Body of pancreas (tissue), 4 donors: ENCODE data around the gene C10orf143. TPM values are rescaled to one million over a fixed set of nuclear protein-coding genes. Genes with fewer than 3 reads are reported as not detected.
"Not testable (repeated sequence)": the region's sequence is repeated elsewhere in the genome, so short reads cannot be mapped to it uniquely, and the experiment has no call there.

Experiments used
- ATAC-seq: fragments of 150-250 bp; one replicate; pipeline ENCODE4 v1.9.1; 2016
- DNase-seq, 4 donors: peaks; one replicate each; pipeline ENCODE4 v3.0.0-alpha.2; 2019
- H3K27ac ChIP-seq, 4 donors: fragments of 200-600 bp; sonication (generic); 1 replicate in 3 of 4; 2 replicates in 1 of 4; pipeline versions ENCODE4 v1.5.1 to v1.6.1; 2016 to 2019; ENCODE audit warnings: mild to moderate bottlenecking in 1 of 4, mixed read lengths in 1 of 4, moderate library complexity in 1 of 4
- H3K27me3 ChIP-seq, 2 donors: fragments of 200-600 bp; sonication (generic); one replicate each; pipeline ENCODE4 v1.6.0; 2016; ENCODE audit warnings: mild to moderate bottlenecking in 1 of 2
- H3K36me3 ChIP-seq, 2 donors: fragments of 200-600 bp; sonication (generic); replicated peaks in 1 of 2; 2 replicates each; pipeline ENCODE4 v1.5.1; 2016; ENCODE audit warnings: low read depth in 2 of 2; ENCODE audit not compliant: insufficient read depth in 1 of 2
- H3K4me1 ChIP-seq: fragments of 200-600 bp; sonication (generic); one replicate; pipeline ENCODE4 v1.6.0; 2016
- H3K4me3 ChIP-seq, 2 donors: fragments of 200-600 bp; sonication (generic); 1 replicate in 1 of 2; 2 replicates in 1 of 2; pipeline ENCODE4 v1.5.1; 2016 to 2019
- H3K9me3 ChIP-seq, 3 donors: fragments of 200-600 bp; sonication (generic); 1 replicate in 2 of 3; 2 replicates in 1 of 3; pipeline ENCODE4 v1.5.1; 2016
- POLR2A ChIP-seq, 3 donors: fragments of 450-650 bp; IDR thresholded peaks; one replicate each; pipeline ENCODE4 v1.6.1; 2016; ENCODE audit warnings: antibody characterized with exemption in 3 of 3, mild to moderate bottlenecking in 2 of 3
- WGBS, 2 donors: methylation state at CpG; one replicate each; pipeline ENCODE4 v1.1.5; 2017; 5-methylcytosine and 5-hydroxymethylcytosine counted together
- intact Hi-C: fragments of 100-400 bp; cut with DNase I; formaldehyde crosslinking; loops from one replicate; pipeline ENCODE4 v1.15.1; 2023
- total RNA-seq, 2 donors: library from RNA; depleted of rRNA; stranded (reverse); fragments of >200 nt; gene quantifications; one replicate each; pipeline ENCODE4 v1.1.0, GENCODE V29; 2016
- TF ChIP-seq, protein P1 (sequence below), 7 experiments: fragments of 450-650 bp in 4 of 7; fragments of 200-600 bp in 3 of 7; sonication (generic) in 3 of 7; IDR thresholded peaks; one replicate each; pipeline ENCODE4 v1.5.1; 2016 to 2019; ENCODE audit warnings: antibody characterized with exemption in 7 of 7

Gene C10orf143
- total RNA-seq, 2 donors from 2014 or later, result 1.3 to 3.3 TPM

GRCh38 chr10:130111113-130111851, 652 bp upstream of the C10orf143 start:
- ATAC-seq, result peak; percentile 88
- 0 to 2% methylated on average over 12 to 49 of the region's 49 CpGs for WGBS, 2 donors
- intact Hi-C loops, result no loop called here

GRCh38 chr10:130109796-130110245, 809 bp downstream of the C10orf143 start:
- peak; percentile 85 to 88 (median 86) for DNase-seq
- Histone ChIP-seq H3K9me3 (no peaks in the 10 kb centered on the region), H3K4me3 (peak overlapping the region; percentile 46 to 47), H3K27ac (peak overlapping the region; percentile 80 to 94 (median 92)), H3K36me3 (no peaks in the 10 kb centered on the region), H3K27me3 (no peaks in the 10 kb centered on the region), H3K4me1 (peaks cover 29% of the 10 kb centered on the region)
- WGBS, 2 donors, result 2 to 4% methylated on average over 9 of the region's 9 CpGs
- intact Hi-C loops, result no loop called here
- ATAC-seq, result peak; percentile 38
- TF ChIP-seq POLR2A (IDR thresholded peaks at IDR 0.05), result no peak
- TF ChIP-seq, protein P1, sequence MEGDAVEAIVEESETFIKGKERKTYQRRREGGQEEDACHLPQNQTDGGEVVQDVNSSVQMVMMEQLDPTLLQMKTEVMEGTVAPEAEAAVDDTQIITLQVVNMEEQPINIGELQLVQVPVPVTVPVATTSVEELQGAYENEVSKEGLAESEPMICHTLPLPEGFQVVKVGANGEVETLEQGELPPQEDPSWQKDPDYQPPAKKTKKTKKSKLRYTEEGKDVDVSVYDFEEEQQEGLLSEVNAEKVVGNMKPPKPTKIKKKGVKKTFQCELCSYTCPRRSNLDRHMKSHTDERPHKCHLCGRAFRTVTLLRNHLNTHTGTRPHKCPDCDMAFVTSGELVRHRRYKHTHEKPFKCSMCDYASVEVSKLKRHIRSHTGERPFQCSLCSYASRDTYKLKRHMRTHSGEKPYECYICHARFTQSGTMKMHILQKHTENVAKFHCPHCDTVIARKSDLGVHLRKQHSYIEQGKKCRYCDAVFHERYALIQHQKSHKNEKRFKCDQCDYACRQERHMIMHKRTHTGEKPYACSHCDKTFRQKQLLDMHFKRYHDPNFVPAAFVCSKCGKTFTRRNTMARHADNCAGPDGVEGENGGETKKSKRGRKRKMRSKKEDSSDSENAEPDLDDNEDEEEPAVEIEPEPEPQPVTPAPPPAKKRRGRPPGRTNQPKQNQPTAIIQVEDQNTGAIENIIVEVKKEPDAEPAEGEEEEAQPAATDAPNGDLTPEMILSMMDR (IDR thresholded peaks at IDR 0.05), result peak; percentile 63 to 91 (median 79)

More at GRCh38 chr10:130111113-130111851, 652 bp upstream of the C10orf143 start:
- Histone ChIP-seq H3K4me1 (peaks cover 29% of the 10 kb centered on the region), H3K9me3 (no peaks in the 10 kb centered on the region), H3K27me3 (no peaks in the 10 kb centered on the region), H3K36me3 (no peaks in the 10 kb centered on the region), H3K4me3 (peak overlapping the region; percentile 46 to 47), H3K27ac (peak overlapping the region; percentile 80 to 94 (median 92))
- TF ChIP-seq, protein P1 (IDR thresholded peaks at IDR 0.05), result no peak
- TF ChIP-seq POLR2A (IDR thresholded peaks at IDR 0.05), result peak; percentile 23 to 66 (median 61)
- peak; percentile 95 to 98 (median 96) for DNase-seq

DNA sequence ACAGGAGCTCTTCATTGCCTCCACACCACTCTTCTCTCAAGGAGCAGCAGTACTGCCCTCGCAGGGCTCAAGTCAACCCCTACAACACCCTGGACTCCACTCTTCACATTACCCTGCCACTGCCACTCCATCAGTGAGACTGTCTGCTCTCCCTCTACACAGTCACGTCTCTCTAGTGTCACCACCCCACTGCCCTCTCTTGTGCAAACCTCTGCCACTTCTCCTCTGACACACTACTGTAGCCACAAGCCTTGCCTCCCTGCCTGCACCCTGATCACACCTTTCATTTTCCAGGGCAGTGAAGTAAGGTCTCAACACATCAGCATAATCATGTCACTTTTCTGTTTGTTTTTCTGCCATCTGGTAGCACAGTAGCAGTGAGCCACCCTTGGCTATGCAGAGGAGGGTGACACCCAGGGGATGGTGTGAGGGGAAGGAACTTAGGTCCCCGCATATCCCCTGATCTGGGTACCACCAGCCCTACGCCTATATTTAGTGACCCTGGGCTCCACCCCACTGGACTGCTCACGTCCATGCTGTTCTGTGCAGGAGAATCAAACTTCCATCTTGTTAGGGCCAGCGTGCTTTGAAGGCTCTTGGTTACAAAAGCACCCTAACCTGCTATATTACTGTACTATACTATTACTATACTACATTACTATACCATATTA, 1.6 kb downstream of the C10orf143 start:
- no peaks in the 10 kb centered on the region for H3K27me3 ChIP-seq
- no peaks in the 10 kb centered on the region for H3K9me3 ChIP-seq
- WGBS, 2 donors, result 41 to 47% methylated on average over 6 of the region's 6 CpGs
- ATAC-seq (no peak), DNase-seq (no peak)
- intact Hi-C loops, result no loop called here
- peaks cover 29% of the 10 kb centered on the region for H3K4me1 ChIP-seq
- no peaks in the 10 kb centered on the region for H3K36me3 ChIP-seq
- TF ChIP-seq POLR2A (IDR thresholded peaks at IDR 0.05), result no peak
- TF ChIP-seq, protein P1 (IDR thresholded peaks at IDR 0.05), result no peak
- no peak overlapping the region for H3K27ac ChIP-seq
- H3K4me3 ChIP-seq, result no peak overlapping the region

DNA sequence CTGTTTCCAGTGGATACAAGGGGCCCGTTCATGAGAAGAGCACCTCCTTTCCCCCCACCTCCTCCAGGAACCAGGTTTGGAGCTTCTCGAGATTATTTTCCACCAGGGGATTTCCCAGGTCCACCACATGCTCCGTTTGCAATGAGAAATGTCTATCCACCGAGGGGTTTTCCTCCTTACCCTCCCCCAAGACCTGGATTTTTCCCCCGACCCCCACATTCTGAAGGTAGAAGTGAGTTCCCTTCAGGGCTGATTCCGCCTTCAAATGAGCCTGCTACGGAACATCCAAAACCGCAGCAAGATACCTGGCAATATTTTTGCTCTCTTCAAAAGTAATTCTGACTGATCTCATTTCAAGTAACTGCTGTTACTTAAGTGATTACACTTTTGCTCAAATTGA, 2.5 kb downstream of the C10orf143 start:
- H3K4me3 ChIP-seq, intact Hi-C loops, H3K27ac ChIP-seq, ATAC-seq, H3K27me3 ChIP-seq, H3K36me3 ChIP-seq, DNase-seq, H3K9me3 ChIP-seq: not testable (repeated sequence)
- 76 to 83% methylated on average over 8 of the region's 8 CpGs for WGBS, 2 donors
- peaks cover 29% of the 10 kb centered on the region for H3K4me1 ChIP-seq

- no peaks in the 10 kb centered on the region for H3K9me3 ChIP-seq
- H3K36me3 ChIP-seq, result no peaks in the 10 kb centered on the region
- DNase-seq, result no peak
- no peak overlapping the region for H3K4me3 ChIP-seq
- 87 to 89% methylated on average over 13 to 20 of the region's 24 CpGs for WGBS, 2 donors
- no peak for ATAC-seq
- TF ChIP-seq, protein P1 (IDR thresholded peaks at IDR 0.05), result no peak
- no peak for TF ChIP-seq POLR2A (IDR thresholded peaks at IDR 0.05)
- intact Hi-C loops, result no loop called here
- H3K4me1 ChIP-seq, result peaks cover 16% of the 10 kb centered on the region
- H3K27ac ChIP-seq, result no peak overlapping the region
- H3K27me3 ChIP-seq, result no peaks in the 10 kb centered on the region
Observed at GRCh38 chr10:130105724-130106123, 4.9 kb downstream of the C10orf143 start.
